Measurements from ENCODE around the gene FYN.

DNA sequence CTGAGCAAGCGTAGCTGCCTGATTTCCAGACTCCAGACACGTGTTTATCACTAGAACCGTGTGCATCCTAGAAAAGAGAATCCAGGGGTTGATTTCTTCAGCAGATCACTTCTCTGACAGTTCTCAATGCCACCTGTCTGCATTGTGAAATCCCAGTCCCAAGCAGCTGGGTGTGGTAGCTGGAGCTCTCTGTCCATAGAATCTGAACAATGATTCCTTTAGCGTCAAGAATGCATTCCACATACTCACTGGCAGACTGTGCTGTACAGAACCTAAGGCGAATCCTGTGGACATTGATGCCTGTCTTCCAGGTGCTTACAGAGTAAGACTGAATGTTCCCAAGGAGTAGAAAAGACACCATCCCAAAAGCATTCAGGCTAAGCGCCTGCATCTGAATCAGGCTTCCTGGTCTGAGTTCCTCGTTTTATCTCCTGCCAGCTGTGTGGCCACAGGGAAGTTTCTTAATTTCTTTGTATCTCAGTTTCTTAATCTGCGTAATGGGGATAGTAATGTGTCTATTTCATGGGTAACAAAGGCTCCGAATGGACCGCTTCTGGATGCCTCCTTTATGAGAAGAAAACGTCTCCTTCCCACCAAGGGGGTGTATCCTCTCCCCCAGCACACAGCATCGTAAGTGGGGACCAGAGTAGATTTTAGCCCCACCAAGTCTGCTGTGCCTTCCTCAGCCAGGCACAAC, 257.2 kb downstream of the FYN start:
- TF ChIP-seq, protein P1, sequence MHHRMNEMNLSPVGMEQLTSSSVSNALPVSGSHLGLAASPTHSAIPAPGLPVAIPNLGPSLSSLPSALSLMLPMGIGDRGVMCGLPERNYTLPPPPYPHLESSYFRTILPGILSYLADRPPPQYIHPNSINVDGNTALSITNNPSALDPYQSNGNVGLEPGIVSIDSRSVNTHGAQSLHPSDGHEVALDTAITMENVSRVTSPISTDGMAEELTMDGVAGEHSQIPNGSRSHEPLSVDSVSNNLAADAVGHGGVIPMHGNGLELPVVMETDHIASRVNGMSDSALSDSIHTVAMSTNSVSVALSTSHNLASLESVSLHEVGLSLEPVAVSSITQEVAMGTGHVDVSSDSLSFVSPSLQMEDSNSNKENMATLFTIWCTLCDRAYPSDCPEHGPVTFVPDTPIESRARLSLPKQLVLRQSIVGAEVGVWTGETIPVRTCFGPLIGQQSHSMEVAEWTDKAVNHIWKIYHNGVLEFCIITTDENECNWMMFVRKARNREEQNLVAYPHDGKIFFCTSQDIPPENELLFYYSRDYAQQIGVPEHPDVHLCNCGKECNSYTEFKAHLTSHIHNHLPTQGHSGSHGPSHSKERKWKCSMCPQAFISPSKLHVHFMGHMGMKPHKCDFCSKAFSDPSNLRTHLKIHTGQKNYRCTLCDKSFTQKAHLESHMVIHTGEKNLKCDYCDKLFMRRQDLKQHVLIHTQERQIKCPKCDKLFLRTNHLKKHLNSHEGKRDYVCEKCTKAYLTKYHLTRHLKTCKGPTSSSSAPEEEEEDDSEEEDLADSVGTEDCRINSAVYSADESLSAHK (tag by site-specific recombination; IDR thresholded peaks at IDR 0.05): no peak
- TF ChIP-seq, protein P2, sequence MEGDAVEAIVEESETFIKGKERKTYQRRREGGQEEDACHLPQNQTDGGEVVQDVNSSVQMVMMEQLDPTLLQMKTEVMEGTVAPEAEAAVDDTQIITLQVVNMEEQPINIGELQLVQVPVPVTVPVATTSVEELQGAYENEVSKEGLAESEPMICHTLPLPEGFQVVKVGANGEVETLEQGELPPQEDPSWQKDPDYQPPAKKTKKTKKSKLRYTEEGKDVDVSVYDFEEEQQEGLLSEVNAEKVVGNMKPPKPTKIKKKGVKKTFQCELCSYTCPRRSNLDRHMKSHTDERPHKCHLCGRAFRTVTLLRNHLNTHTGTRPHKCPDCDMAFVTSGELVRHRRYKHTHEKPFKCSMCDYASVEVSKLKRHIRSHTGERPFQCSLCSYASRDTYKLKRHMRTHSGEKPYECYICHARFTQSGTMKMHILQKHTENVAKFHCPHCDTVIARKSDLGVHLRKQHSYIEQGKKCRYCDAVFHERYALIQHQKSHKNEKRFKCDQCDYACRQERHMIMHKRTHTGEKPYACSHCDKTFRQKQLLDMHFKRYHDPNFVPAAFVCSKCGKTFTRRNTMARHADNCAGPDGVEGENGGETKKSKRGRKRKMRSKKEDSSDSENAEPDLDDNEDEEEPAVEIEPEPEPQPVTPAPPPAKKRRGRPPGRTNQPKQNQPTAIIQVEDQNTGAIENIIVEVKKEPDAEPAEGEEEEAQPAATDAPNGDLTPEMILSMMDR (tag by site-specific recombination; IDR thresholded peaks at IDR 0.05): no peak
- TF ChIP-seq ZNF449 (tag by site-specific recombination; IDR thresholded peaks at IDR 0.05) (no peak), RBAK (tag by site-specific recombination; IDR thresholded peaks at IDR 0.05) (no peak), ZNF10 (tag by site-specific recombination; IDR thresholded peaks at IDR 0.05) (no peak), ZBTB7A (tag by site-specific recombination; IDR thresholded peaks at IDR 0.05; ENCODE audit: low read depth) (no peak), KLF17 (tag by site-specific recombination; IDR thresholded peaks at IDR 0.05) (no peak), ZNF155 (tag by site-specific recombination; IDR thresholded peaks at IDR 0.05) (no peak), ZNF223 (tag by site-specific recombination; IDR thresholded peaks at IDR 0.05) (no peak), ZNF174 (tag by site-specific recombination; IDR thresholded peaks at IDR 0.05) (no peak), MEIS1 (CRISPR knock-in tag; IDR thresholded peaks at IDR 0.05; ENCODE audit: borderline replicate concordance) (no peak), ZNF121 (tag by site-specific recombination; IDR thresholded peaks at IDR 0.05) (no peak)
- TF ChIP-seq, protein P3, sequence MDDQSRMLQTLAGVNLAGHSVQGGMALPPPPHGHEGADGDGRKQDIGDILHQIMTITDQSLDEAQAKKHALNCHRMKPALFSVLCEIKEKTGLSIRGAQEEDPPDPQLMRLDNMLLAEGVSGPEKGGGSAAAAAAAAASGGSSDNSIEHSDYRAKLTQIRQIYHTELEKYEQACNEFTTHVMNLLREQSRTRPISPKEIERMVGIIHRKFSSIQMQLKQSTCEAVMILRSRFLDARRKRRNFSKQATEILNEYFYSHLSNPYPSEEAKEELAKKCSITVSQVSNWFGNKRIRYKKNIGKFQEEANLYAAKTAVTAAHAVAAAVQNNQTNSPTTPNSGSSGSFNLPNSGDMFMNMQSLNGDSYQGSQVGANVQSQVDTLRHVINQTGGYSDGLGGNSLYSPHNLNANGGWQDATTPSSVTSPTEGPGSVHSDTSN (CRISPR knock-in tag; IDR thresholded peaks at IDR 0.05): no peak

All from HEK293 (cell line).